GM21619 (cell line): Measurements from ENCODE around the gene CCNF.

Experiments
- ATAC-seq: cut with Tn5 transposase; IDR thresholded peaks from one replicate; pipeline ENCODE4 v1.9.1; 2021; ENCODE audit not compliant: unreplicated experiment

Gene CCNF

DNA sequence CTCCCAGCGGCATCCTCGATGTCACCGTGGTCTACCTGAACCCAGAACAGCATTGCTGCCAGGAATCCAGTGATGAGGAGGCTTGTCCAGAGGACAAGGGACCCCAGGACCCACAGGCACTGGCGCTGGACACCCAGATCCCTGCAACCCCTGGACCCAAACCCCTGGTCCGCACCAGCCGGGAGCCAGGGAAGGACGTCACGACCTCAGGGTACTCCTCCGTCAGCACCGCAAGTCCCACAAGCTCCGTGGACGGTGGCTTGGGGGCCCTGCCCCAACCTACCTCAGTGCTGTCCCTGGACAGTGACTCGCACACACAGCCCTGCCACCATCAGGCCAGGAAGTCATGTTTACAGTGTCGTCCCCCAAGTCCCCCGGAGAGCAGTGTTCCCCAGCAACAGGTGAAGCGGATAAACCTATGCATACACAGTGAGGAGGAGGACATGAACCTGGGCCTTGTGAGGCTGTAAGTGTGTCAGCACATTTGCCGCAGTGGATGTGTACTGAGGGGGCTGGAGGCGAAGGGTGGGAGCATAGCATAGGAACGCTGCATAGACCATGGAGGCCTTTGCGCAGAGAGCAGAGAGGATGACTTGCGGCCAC, 27.4 kb downstream of the CCNF start:
- no peak for ATAC-seq

- no peak for ATAC-seq
These were observed 28.0 kb downstream of the CCNF start for GRCh38 chr16:2457267-2457666.

DNA sequence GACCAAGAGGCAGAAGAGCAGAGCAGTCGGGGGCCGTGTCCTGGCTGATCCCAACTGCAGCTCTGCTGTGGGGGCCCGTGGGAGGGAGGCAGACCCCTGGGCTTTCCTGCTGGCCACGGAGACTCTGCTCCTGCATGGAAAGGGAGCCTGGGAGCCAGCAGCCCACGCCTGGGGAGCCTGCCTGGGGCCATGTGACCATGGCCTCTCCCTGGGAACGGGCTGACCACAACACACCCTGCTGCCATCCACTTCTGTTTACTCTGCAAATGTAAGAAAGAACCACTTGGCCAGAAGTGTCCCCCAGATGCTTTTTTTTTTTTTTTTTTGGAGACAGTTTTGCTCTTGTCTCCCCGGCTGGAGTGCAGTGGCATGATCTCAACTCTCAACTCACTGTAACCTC, 28.7 kb downstream of the CCNF start:
- ATAC-seq, result no peak

GRCh38 chr16:2458887-2459646, 29.8 kb downstream of the CCNF start:
- ATAC-seq, result no peak

- peak; percentile 88 for ATAC-seq
These were observed 30.6 kb downstream of the CCNF start, which contains the start of gene TEDC2 for GRCh38 chr16:2459647-2460390. Gene TEDC2, plus strand, starts transcription at chr16:2460109. Its CDS starts 36 bp downstream, at chr16:2460145.

- peak; percentile 15 for ATAC-seq
These were observed 31.1 kb downstream of the CCNF start for GRCh38 chr16:2460391-2460713.

DNA sequence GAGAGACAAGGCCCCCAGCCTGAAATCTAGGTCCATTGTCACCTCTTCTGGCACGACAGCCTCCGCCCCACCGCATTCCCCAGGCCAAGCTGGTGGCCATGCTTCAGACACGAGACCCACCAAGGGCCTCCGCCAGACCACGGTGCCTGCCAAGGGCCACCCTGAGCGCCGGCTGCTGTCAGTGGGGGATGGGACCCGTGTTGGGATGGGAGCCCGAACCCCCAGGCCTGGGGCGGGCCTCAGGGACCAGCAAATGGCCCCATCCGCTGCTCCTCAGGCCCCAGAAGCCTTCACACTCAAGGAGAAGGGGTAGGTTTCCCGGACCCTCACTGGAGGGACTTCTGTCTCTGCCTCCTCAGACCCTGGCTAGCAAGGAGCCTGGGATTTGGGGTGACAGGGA, 31.7 kb downstream of the CCNF start:
- ATAC-seq, result no peak

- ATAC-seq, result no peak
These were observed 33.0 kb downstream of the CCNF start for GRCh38 chr16:2462031-2462866.

DNA sequence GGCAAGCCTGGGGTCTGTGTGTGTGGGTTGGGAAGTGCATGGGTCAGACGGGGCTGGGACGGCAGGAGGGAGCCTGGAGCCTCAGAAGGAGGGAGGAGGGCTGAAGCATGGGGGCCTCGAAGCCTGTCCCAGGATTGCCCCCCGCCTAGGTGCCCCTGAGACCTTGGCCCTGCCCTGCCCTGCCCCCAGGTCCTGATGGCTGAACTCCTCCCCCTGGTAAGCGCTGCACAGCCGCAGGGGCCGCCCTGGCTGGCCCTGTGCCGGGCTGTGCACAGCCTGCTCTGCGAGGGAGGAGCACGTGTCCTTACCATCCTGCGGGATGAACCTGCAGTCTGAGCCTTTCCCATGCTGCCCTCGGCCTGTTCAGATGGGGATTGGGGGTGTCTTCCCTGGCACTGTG, 35.1 kb downstream of the CCNF start:
- no peak for ATAC-seq

DNA sequence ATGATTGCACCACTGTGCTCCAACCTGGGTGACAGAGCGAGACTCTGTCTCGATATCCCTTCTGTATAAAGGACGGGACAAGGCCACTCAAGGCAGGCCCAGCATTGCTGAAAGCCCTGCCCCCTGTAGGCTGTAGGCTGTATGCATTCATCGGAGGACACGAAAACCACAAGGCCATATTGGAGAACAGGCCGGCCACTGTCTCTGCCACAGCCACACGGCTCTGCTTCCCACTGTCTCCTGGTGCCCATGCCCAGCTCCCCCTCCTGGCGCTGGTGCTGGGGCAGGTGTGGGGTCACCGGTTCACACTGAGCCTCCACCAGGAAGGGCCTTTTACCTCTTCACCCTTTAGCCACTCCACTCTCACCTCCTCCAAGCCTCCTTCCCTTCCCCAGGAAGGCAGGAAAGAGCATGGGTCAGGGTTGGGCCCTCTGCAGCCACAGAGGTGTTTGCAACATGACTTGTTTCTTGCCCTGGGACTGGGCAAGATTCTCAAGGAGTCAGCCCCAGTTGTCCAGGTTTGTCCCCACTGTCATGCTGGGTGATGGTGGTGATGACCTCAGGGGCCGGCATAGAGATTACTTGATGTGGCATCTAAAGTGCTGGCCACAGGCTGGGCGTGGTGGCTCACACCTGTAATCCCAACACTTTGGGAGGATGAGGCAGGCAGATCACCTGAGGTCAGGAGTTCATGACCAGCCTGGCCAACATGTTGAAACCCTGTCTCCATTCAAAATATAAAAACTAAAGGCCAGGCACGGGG, 36.6 kb downstream of the CCNF start:
- no peak for ATAC-seq

GRCh38 chr16:2466667-2467527, 37.6 kb downstream of the CCNF start:
- ATAC-seq, result no peak

DNA sequence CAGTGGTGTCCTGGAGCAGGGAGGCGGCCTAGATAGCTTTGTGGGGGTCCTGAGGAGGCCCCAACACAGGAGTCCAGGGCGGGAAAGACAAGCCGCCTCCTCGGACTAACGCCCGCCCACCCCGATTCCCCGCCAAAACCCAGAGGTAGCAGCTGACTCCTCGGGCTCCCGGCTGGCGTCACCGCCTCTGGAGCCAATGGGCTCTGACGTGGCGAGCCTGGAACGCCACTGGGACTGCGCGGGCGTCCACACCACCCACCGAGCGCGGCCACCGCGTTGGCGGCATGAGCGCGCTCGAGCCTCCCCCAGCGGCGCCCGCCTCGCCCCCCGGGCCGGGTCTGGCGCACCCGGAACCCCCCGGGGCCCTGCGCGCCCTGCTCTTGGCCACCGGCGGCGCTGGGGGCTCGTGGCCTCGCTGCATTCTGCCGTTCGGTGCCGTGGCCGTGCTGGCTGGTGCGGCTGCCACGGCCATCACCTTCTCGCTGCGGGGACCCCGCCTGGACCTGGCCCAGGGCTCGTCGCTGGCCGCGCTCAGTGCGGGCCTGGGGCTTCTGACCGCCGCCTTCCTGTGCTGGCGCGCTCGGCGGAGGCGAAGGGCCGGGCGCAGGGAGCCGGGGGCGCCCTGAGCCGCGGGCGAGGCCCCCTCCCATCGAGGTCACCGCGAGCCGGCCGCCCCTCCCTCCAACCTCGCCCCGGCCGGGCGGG, 38.4 kb downstream of the CCNF start:
- no peak for ATAC-seq

GRCh38 chr16:2468233-2468724, 39.0 kb downstream of the CCNF start:
- no peak for ATAC-seq

GRCh38 chr16:2468725-2469398, 39.6 kb downstream of the CCNF start:
- no peak for ATAC-seq

DNA sequence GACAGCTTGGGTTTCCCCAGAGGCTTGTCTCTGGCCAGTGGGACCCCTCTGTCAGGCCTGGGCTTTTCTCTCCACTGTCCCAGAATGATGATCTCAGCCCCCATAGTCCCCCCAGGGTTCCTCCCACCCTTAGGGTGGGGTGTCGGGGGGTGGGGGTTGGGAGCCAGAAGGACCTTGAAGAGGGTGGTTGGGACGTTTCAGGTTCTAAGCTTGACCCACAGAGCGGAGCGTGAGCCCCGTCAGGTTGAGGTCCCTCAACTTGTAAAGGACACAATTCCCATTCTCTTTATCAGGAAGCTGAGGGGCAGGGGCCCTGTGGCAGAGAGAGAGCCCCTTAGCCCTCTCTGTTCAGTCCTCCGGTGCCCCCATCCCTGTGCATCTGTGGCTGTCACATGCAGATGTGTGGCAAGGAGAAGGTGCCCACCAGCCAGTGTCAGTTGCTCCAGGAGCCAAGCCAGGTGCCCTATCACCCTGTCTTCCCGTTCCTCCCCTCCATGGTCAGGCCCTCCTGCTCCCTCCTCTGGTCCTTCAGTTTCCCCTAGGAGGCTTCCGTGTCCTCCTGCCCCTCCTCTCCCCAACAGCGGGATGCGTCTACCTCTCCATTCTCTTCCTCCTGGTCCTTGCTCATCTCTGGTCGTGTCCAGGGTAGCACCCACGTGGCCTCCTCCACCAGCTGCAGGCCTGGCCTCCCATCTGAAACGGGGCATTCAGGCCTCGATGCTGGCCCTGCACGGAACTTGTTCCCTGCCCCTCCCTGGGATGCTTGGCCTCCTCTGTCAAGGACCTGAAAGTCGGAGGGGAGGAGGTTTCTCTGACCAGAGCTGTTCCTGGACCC, 40.4 kb downstream of the CCNF start:
- ATAC-seq, result no peak

GRCh38 chr16:2470234-2470601, 41.0 kb downstream of the CCNF start:
- no peak for ATAC-seq

DNA sequence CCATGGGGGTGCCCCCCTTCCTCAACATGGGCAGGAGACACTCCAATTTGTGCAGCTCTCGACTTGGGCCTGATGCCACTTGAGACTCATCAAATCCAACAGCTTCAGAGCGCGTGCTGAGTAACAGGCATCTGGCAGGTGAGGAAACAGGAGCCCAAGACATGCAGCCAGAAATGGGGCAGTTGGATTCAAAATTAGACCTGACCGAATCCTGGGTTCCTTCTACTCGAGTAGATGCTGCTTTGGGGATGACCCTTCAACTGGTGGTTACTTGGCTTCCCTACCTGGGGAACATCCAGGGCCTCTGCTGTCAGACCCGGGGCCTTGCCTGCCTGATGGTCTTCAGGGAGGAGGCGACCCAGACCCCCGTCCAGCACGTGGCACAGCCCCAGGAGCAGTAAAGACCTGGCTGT, 41.4 kb downstream of the CCNF start:
- no peak for ATAC-seq
